ENCODE data around the gene LRRC42.
A peak's percentile ranks its signal among the peaks of the same experiment; 100 is the strongest.

Gene LRRC42

DNA sequence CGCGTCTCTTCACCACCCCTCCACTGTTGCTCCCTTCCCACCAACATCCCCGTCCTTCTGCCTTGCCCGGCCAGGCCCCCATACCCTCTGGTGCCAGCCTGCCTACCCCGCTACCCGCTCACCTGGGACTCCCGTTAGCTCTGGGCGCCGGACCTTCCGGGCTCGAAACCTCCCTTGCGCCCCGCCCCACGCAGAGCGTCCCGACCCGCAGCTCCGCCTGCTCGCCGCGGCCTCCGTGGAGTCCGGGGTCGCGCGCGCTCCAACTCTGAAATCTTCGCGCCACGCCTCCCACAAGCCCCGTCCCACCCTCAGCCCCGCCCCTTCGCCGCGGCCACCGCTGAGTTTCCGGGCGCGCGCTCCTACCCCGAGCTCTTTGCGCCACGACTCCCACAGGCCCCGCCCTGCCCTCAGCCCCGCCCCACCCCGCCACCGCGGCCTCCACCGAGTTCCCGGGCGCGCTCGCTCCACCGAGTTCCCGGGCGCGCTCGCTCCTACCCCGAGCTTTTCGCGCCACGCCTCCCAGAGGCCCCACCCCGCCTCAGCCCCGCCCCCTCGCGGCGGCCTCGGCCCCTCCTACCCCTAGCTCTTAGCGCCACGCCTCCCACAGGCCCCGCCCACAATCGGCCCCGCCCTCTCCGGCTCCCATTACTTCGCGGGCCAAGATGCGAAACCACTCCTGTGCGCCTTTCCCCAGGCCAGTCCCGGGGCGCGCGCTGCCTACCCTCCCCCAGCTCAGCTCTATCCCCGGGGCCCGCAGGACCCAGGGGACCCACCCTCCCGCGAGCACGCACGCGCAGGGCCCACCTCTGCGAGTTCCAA, 508 bp upstream of the LRRC42 start, which contains the start of gene IFT25:
Gene IFT25, minus strand, starts transcription at position 267 of the 819 bp plus-strand sequence. CDS start 5,617 bp downstream, outside the sequence.
- TF ChIP-seq, protein P1, sequence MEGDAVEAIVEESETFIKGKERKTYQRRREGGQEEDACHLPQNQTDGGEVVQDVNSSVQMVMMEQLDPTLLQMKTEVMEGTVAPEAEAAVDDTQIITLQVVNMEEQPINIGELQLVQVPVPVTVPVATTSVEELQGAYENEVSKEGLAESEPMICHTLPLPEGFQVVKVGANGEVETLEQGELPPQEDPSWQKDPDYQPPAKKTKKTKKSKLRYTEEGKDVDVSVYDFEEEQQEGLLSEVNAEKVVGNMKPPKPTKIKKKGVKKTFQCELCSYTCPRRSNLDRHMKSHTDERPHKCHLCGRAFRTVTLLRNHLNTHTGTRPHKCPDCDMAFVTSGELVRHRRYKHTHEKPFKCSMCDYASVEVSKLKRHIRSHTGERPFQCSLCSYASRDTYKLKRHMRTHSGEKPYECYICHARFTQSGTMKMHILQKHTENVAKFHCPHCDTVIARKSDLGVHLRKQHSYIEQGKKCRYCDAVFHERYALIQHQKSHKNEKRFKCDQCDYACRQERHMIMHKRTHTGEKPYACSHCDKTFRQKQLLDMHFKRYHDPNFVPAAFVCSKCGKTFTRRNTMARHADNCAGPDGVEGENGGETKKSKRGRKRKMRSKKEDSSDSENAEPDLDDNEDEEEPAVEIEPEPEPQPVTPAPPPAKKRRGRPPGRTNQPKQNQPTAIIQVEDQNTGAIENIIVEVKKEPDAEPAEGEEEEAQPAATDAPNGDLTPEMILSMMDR (conservative IDR thresholded peaks at IDR 0.05; ENCODE audit: control insufficient read depth, insufficient read depth, low read depth, low read length), result no peak
- peak; percentile 92 for DNase-seq (ENCODE audit: low read depth)
- peak within 1 kb of the TSS; percentile 84 for H3K4me3 ChIP-seq (ENCODE audit: control insufficient read depth, low read depth, low read length)

DNA sequence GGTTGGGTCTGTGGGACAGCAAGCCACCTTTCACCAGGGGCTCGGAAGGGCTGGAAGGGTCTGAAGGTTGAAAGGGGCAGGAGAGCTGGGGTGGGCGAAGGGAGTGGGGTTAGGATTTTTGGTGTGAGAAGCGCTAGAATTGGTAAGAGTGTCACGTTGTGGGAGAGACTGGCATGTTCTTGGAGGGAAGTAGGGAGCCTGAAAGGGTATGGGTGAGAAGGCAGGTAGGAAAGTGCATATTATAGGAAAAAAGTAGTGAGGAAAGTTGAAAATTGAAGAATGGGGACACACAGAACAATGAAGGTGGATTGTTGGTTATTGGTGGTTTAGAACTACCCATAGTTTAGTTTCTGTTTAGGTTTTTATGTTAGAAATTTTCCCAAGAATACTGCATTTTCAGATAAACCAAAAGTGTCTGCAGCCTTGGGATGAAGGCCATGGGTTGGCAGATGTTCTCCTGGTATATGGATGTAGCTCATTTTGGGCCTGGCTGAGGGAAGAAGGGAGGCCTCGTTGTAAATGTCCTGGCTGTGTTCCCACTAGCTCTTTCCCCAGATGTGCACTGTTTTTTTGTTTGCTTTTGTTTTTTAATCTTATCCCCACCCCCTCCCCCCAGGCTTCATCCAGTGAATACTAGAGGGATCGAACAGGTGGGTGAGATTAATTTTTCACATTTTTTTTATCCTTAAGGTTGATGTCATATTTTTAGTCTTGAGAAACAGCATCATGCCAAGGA, 1.2 kb downstream of the LRRC42 start:
- TF ChIP-seq, protein P1 (conservative IDR thresholded peaks at IDR 0.05; ENCODE audit: control insufficient read depth, insufficient read depth, low read depth, low read length), result no peak
- peak overlapping the region; percentile 57 for H3K4me3 ChIP-seq (ENCODE audit: control insufficient read depth, low read depth, low read length)
- DNase-seq (ENCODE audit: low read depth), result no peak

DNA sequence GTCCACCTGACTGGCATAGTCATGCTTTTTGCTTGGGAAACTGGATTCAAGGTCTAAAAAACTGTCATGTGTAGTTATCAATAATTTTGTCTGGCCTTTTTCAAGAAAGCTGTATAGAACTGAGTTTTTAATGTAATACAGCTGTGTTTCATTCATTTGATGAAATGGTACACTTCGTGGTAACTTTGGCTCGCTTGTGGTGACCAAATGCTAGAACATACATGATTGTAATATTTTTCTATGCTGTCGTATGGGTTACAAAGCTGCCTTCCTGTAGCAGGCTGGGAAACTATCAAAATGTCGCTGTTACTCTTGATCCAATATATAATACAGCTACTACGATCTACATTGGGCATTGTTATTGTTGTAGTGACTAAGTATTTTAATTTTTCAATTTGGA, 2.1 kb downstream of the LRRC42 start:
- TF ChIP-seq, protein P1 (conservative IDR thresholded peaks at IDR 0.05; ENCODE audit: control insufficient read depth, insufficient read depth, low read depth, low read length), result no peak
- no peak overlapping the region for H3K4me3 ChIP-seq (ENCODE audit: control insufficient read depth, low read depth, low read length)
- peak; percentile 39 for DNase-seq (ENCODE audit: low read depth)

DNA sequence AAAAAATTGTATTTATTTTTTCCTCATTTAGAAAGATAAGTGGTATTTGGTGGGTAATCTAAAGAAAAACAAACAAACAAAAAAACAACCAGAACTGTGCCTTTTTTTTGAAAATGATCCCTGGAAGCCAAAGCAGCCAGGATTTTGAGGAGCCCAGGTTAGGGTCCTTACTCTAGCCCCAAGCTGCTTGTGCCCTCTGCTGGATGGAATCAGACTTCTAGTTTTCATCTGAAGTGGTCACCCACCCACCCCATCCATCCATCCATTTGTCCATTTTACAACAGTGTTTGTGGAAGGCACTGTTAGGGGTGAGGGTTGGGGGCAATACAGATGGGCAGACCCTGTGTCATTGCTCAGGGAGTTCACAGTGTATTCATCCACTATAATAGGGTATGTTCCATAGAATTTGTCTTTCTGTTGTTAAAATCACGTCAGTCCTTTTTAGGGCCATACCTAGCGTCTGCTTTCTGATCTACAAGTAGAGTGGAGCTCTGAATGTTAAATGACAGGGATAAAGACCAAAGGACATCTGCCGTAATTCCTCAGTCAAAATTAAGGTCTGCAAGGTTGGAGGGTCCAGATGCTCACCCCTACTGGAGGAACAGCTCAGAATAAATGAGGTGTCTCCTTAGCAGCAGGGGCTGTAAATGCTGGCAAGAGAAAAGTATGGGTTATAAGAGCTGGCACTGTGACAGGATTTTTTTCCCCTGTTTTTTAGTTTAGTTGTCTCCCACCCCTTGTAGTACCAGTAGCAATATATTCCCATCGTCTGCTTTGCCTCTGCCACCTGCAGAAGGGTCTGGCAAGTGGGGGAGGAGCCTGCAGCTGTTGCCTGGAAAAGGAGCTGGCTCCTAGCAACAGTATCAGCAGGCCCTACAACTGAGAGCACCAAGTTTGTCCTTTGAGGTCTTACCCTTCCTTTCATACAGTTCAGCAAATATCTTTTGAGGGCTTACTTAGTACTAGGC, 3.2 kb downstream of the LRRC42 start:
- peak; percentile 58 for DNase-seq (ENCODE audit: low read depth)
- no peak overlapping the region for H3K4me3 ChIP-seq (ENCODE audit: control insufficient read depth, low read depth, low read length)
- TF ChIP-seq, protein P1 (conservative IDR thresholded peaks at IDR 0.05; ENCODE audit: control insufficient read depth, insufficient read depth, low read depth, low read length), result peak; percentile 70

DNA sequence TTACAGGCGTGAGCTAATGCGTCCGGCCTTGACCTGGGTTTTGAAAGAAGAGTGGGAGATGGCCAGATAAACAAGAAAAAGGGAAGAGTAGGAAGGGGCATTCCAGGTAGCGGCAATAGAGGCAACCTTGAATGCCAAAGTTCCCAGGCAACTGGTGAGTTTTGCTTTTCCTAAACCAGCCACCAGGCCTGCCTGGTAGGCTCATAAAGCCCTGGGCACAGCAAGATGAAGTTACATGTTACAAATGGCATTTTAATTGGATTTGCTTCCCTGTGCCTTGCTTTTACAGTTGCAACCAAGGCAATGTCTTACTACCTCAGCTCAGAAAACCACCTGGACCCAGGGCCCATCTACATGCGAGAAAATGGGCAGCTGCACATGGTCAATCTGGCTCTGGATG, 5.5 kb downstream of the LRRC42 start:
- DNase-seq (ENCODE audit: low read depth), result no peak
- TF ChIP-seq, protein P1 (conservative IDR thresholded peaks at IDR 0.05; ENCODE audit: control insufficient read depth, insufficient read depth, low read depth, low read length), result no peak
- no peak overlapping the region for H3K4me3 ChIP-seq (ENCODE audit: control insufficient read depth, low read depth, low read length)

DNA sequence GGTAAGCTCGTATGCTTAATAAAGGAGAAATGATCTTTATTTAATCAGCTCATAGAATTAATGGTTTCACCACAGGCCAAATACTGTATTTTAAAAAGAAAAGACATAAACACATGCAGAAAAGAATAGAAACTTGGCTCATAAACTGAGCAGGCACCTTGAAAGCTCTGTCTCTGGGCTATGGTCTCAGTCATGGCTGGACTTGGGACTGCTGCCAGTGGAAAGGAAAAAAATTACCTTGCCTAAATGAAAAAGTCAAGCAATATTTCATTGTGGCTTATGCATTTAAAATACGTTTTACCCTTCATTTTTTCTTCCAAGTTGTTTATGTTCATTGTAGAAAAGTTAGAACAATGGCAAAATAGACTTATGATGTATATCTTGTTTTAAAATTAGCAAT, 8.0 kb downstream of the LRRC42 start:
- TF ChIP-seq, protein P1 (conservative IDR thresholded peaks at IDR 0.05; ENCODE audit: control insufficient read depth, insufficient read depth, low read depth, low read length), result no peak
- no peak for DNase-seq (ENCODE audit: low read depth)
- no peak overlapping the region for H3K4me3 ChIP-seq (ENCODE audit: control insufficient read depth, low read depth, low read length)

All from fibroblast of mammary gland (primary cell).